HG03439 (cell line): ENCODE results near the gene WDR31.
"Not testable (repeated sequence)": the region's sequence is repeated elsewhere in the genome, so short reads cannot be mapped to it uniquely, and the experiment has no call there.

Experiments used
- ATAC-seq: cut with Tn5 transposase; IDR thresholded peaks from one replicate; pipeline ENCODE4 v1.9.1; 2021; ENCODE audit warnings: mild to moderate bottlenecking, moderate library complexity; ENCODE audit not compliant: unreplicated experiment

Gene WDR31

DNA sequence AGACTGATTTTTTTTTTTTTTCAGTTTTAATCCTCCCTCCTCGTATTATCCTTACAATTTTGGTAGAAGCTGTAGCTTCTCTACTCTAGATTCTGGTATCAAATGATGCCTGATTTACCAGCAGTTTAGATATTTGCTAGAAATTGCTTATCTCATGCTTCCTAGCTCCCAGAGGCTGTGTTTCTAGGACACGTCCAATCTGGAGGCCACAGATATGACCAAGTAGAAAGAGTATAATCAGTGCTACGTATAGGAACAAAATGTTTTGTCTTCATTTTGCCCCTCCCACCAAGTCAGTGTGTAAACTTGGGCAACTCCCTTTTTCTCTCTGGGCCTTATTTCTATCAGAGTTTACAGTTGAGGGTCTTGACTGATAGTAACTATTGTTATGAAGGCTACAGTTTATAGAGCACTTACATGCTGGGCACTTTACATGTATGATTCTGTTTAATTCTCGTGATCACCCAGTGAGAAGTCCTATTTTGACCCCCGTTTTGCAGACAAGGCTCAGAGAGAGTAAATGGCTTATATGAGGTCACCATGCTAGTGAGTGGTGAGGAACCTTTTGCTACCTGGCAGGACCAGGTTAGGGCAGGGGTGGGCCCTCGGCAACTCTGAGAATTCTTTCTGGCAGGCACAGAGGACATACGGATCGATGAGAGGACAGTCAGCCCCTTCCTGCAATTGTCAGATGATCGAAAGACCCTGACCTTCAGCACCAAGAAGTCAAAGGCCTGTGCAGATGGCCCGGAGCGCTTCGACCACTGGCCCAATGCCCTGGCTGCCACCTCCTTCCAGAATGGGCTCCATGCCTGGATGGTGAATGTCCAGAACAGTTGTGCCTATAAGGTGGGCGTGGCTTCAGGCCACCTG lies 29.1 kb upstream of the WDR31 start:
- no peak for ATAC-seq

DNA sequence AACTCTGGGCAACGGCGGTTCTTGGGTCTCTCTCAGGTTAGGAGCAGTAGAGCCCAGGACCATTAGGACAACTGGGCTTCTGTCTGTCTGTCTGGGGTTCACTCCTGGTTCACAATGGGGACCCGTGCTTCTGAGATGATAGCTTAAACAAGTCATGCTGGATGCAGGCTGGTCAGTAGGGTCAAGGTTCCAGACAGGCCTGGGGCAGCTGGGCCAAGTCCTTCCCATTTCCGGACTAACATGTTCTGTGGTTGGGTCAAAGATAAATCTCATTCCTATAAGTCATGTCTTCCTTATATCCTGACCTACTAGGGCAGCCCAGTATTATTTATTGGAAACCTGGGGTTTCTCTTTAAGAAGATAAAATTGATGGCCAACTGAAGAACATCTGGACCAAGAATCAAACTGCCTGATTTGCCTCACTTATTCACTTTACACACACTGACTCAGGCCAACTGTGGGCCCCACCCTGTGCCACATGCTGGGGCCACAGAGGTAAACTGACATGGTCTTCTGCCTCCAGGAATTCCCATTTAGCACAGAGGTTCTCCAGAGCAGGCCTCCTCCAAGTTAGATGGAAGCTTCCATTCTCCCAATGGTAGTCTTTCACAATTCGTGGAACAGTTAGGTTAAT lies 28.4 kb upstream of the WDR31 start:
- ATAC-seq = no peak

DNA sequence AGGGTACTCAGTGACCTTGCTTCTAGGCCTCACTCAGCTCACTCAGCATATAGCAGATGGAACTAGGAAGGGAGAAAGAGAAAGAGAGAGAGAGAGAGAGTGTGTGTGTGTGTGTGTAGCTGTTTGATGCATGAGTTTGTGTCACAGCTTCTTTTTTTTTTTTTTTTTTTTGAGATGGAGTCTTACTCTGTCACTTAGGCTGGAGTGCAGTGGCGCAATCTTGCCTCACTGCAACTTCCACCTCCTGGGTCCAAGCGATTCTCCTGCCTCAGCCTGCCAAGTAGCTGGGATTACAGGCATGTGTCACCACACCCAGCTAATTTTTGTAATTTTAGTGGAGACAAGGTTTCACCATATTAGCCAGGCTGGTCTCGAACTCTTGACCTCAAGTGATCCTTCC lies 25.6 kb upstream of the WDR31 start:
- not testable (repeated sequence) for ATAC-seq

DNA sequence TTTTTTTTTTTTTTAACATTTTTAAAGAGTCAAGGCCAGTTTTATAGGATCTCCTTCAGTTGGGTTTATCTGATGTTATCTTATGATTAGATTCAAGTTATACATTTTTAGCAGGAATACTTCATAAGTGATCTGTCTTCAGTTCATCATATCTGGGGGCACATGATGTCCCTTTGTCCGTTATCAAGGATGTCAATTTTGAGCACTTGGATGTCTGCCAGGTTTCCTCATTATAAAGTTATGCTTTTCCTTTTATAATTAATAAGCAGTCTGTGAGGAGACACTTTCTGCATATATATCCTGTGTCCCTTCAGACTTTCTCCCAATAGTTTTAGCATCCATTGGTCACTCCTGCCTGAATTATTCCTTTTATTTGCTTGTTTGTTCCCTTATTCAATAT lies 24.9 kb upstream of the WDR31 start:
- ATAC-seq = no peak

DNA sequence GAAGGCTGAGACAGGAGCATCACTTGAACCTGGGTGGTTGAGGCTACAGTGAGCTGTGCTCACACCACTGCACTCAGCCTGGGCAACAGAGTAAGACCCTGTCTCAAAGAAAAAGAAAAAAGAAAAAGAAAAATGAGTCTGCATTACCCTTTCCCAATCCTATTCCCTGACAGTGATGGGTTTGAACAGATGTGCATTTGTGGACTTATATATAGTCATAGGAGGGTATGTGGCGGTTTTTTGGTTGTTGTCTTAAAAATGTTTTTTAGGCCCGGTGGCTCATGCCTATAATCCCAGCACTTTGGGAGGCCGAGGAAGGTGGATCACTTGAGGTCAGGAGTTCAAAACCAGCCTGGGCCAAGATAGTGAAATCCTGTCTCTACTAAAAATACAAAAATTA lies 23.3 kb upstream of the WDR31 start:
- ATAC-seq = no peak

DNA sequence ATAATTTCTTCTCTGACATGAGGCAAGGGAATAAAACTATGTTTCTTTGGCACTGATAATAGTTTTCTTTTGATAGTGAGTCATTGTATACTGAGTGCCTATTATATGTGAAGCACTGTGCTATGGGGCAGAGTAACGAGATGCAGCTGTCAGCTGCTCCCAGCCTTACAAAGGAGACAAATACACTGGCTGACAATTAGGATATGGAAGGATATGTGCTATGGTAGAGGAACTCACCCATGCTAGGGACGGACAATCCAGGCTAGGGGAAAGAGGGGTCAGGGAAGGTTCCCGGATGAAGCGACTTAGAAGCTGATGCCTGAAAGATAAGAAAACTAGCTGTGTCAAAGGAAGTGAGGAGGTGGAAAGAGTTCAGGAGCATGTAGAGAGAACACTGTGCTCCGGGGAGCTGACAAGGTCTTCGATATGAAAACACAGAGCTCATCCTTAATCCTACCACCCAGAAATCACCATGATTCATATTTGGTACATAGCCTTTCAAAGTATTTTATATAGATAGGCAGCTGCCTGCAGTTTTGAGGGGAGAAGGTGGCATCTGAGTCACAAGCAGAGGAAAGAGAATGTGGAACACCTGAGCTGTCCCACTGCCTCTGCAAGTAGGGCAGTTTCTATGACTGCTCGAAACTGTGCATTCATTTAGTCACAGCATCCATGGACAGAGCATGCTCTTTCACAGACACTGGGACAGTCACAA lies 21.4 kb upstream of the WDR31 start:
- no peak for ATAC-seq

DNA sequence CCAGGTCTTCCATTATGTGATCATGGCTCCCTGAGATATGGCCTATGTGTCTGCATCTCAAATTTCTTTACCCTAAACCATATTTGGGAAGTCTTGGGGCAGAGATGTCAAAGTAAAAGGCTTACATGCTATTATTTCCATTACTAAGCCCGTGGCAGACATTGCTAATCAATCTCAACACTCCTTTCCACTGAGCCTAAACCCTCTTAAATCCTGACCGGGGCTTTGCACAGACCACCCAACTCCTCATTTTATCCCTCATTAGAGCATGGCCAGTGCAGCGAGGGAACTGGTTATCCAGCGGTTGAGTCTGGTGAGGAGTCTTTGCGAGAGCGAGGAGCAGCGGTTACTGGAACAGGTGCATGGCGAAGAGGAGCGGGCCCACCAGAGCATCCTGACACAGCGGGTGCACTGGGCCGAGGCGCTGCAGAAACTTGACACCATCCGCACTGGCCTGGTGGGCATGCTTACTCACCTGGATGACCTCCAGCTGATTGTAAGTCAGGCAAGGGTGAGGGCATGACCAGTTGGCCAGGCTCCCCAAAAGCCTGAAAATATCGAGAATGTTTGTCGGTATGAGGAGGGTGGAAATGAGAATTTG lies 20.3 kb upstream of the WDR31 start:
- no peak for ATAC-seq

DNA sequence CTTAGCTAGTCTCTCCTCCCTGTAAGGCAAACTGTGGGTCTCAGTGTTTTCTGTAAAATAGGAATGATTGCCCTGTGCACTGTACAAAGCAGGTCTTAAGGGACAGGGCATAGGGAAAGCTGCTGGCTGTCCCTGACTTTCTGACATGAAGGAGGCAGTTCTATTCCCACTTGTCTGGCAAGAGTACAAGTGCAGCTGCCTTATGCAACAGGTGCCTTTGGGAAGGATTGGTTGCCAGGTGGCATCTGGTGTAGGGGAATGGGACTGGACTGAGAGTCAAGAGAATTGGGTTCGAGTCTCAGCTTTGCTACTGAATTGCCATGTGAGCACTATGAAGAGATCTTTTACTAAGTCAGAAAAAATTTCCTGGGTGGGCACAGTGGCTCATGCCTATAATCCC lies 19.3 kb upstream of the WDR31 start:
- no peak for ATAC-seq

DNA sequence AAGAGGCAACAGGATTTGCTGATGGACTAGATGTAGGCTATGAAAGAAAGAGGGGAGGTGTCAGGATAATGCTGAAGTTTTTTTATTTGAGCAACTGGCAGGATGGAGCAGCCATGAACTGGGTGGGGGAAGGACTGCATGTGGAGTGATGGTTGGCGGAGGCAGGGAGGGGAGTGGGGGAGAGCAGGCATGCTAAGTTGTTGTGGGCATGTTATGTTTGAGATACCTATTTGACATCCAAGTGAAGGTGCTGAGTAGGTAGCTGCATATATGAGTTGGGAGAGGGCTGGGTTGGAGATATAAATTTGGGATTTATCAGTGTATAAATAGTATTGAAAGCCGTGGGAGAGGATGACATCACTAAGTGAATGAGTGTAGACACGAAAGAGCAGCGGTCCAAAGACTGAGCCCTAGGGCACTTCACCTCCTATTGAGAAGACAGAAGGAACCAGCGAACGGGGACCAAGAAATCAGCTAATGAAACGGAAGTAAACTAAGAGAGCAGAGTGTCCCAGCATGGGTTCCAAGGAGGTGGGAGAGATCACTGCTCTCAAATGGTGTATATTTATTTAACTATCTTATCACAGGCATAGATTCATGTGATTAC lies 16.7 kb upstream of the WDR31 start:
- no peak for ATAC-seq

DNA sequence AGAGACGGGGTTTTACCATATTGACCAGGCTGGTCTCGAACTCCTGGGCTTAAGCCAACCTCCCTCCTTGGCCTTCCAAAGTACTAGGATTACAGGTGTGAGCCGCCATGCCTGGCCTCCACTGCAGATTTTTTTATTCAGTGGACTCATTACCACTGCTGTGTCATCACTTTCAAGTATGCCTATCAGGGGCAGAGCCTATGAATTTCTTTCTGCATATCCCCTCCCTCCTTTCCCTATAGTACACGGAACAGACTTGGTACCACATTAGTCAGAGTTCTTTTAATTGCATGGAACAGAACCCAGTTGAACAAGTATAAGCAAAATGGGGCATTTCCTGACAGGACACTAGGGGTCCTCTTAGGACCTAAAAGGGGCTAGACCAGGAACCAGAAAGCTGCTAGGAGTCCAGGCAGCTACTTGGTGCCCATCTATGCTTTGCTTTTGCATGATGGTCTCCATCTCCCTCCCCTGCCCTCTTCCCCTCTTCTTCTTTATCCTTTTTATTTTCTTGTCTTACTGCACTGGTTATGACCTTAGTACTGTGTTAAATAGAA lies 15.0 kb upstream of the WDR31 start:
- ATAC-seq = no peak

DNA sequence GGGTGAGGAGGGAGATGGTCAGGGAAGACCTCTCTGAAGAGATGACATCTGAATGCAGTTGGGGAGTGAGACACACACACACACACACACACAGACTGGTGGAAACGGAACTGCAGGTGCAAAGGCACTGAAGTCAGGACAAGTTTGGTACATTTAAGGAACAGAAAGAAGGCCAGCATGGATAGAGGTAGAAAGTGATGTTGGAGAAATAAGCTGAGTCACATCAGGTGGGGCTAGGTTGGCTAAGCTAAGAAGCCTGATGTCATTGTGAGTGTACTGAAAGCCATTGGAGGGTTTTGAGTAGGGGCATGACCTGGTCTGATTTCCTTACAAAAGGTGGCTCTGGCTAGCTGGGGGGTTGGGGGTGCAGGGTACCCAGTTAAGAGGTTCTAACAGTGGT lies 12.3 kb upstream of the WDR31 start:
- ATAC-seq = no peak

DNA sequence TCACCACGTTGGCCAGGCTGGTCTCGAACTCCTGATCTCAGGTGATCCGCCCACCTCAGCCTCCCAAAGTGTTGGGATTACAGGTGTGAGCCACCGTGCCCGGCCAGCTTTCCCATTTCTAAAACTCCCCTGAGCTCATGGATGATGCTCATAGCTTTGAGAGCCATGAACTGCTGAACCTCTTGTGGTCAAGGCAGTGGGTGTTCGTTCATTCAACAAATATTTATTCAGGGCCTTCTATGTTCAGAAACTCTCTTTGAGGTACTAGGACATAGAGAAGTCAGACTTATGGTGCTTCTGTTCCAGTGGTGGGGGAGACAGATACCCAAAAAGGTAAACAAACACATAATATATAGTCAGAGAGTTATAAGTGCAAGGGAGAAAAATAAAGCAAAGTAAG lies 11.9 kb upstream of the WDR31 start:
- ATAC-seq = no peak

DNA sequence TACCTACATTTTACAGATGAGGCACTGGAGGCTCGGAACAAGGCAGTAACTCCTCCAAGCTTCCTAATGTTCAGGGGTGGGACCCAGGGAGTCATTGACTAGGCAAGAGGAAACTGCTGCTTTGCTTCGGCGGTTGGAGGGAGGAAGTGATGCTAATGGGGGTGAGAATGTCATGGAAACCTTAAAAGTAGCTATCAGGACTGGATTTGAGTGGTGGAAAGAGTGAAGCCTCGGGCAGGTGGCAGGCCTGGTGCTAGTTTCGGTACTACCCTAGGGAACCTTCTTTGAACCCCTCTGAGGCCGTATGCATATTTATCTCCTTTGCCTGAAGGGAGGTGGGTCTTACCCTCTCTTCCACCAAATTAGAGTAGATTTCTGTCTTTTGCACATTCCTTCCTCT lies 10.9 kb upstream of the WDR31 start:
- ATAC-seq = no peak

DNA sequence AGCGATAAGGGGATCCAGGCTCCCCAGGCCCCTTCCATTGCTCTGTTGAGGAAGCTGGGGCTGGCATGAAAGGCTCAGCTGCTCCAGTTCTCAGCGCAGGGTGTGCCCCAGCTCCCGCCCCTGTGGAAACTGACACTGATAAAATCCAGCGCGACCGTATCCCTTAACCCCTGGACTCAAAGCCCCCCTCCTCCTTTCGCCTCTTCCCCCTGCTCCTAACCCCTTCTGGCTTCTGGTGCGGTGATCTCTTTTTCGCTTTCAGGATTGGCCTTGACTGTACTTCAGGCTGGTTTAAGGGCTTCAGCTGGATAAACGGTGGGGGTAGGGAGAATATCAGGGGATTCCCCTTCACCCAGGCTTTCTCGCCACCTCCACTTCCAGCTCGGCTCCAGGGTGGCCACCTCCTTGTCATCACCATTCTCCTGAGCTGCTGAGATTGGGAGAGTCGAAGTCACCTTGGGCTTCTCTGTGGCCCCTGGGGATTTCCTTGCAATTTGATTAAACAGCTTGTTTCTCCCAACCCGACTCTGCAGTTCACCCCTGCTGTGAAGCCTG lies 10.1 kb upstream of the WDR31 start:
- no peak for ATAC-seq

DNA sequence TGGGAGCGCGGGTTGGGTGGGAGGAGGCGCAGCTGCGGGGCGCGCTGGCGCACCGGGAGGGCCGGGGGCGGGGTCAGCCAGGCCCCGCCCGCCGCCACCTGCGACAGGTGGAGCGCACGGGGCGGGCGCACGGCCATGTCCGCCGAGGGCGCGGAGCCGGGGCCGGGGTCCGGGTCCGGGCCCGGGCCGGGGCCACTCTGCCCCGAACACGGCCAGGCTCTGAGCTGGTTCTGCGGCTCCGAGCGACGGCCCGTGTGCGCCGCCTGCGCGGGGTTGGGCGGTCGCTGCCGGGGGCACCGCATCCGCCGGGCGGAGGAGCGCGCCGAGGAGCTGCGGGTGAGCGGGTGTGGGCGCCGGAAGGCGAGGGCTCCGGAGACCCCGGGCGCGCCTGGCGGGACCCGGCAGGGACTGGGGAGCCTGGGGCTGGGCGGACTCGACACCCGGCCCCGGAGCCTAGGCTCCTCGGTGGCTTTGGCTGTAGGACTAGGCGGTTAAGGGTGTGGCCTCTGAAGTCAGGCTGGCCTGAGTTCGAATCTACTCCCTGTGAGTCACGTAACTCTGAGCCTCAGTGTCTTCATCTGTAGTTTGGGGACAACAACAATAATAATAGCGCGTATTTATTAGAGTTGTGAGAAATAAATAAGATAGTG lies 9.5 kb upstream of the WDR31 start, which contains the start of gene BSPRY:
BSPRY (plus strand) TSS at position 97 of the 650 bp plus-strand sequence; CDS start at position 136, 39 bp downstream.
- no peak for ATAC-seq

DNA sequence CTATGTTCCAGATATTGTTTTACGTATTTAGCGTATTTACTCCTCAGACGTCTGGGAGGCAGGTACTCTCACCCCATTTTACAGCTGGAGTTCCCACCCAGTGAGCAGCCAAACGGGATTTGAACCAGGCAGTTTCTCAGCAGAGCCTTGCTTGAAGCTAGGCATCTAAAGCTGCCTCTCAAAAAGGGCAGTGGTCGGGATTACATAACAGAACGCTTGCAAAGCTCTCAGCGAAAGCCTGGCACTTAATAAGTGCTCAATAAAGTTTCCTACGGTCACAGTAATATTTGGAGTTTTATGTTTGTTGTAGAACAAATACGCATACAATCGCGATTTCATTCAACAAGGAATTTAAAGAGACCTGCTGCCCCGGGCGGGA lies 9.0 kb upstream of the WDR31 start:
- ATAC-seq = no peak

DNA sequence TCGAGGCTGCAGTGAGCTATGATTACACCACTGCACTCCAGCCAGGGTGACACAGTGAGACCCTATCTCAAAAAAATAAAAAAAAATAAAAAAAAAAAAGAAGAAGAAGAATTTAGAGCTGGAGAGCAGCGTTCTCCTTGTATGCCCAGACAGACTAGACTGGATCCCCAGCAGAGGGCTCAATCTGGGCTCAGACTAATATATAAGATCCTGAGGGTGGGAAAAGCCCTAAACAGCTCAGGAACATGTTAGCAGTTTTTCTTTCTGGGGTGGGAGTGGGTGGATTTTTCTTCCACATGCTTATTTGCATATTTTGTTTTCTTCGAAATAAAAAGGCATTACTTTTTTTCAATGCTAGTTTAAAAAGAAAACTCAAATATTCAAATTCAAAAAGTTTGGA lies 8.4 kb upstream of the WDR31 start:
- no peak for ATAC-seq

DNA sequence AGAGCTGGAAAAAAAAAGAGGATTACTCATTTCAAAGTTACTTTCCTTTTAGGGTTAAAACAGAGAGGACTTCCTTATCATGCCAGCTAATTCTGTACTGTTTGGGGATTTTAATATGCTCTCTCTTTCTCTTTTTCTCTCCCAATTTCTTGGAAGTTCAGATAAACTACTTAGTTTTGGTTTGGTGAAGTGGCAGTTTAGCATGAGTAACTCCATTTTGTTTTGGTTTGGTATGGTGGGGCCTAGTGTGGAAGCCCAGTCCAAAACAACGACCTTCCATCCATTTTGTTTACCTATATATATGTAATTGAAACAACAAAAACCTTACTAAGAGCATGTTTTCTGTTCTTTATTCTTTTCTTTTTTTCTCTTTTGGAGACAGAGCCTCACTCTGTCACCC lies 5.6 kb upstream of the WDR31 start:
- ATAC-seq = no peak

DNA sequence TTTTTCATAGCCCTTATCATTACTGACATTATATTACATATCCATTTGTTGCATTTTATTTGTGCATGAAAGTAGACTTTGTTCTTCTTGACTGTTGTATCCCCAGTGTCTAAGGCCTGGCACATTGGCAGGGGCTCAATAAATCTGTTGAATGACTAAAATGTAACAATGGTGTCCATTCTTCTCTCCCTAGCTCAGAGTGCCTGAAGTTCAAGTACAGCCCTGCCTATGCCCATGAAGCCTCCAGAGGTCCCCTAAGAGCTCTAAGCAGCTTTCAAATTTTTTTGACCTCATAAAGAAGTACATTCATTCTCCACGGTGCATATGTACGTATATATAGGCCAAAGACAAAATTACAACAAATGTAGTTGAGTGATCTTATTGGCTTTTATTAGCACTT lies 5.1 kb upstream of the WDR31 start:
- no peak for ATAC-seq

DNA sequence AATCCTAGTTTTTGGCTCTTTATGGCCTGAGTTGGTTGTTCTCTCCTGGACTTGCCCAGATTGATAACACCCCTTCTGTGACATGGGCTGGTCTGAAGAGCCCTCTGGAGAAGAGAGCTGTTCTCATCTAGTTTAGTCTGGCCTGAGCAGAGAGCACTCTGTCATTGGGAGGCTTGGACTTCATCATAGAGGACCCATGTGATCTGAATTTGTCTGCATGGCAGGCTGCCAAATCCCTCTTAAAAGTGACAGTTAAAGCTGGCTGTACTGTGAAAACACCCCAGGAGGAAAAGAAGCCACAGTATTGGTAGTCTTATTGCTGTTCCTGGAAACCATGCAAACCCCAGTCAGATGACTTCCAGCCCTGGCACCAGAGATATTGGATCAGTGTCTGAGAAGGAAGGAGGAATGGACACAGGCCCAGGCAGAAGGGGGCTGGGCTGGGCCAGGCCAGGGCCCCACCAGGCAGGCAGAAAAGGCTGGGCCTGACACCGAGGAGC lies 3.7 kb upstream of the WDR31 start:
- no peak for ATAC-seq
